SK-N-SH (cell line): ENCODE data around the gene EXOC8.

Experiments used
- NFIC ChIP-seq: IDR thresholded peaks from 2 replicates; pipeline ENCODE4 v1.4.0; 2012; ENCODE audit warnings: borderline replicate concordance
- POLR2AphosphoS5 ChIP-seq: IDR thresholded peaks from 2 replicates; pipeline ENCODE4 v1.6.1; 2012; ENCODE audit warnings: low read depth, low read length
- RCOR1 ChIP-seq: fragments of 150-350 bp; IDR thresholded peaks from 2 replicates; pipeline ENCODE4 v1.6.1; 2017; ENCODE audit warnings: antibody characterized with exemption, low read length
- TCF12 ChIP-seq: IDR thresholded peaks from 2 replicates; pipeline ENCODE4 v1.4.0; 2012
- TF ChIP-seq, protein P1 (sequence below): fragments of 200-600 bp; sonication (generic); IDR thresholded peaks from 2 replicates; pipeline ENCODE4 v1.6.1; 2017; ENCODE audit warnings: antibody characterized with exemption, mild to moderate bottlenecking, moderate library complexity
- TF ChIP-seq, protein P2 (sequence below): fragments of 150-350 bp; IDR thresholded peaks from 2 replicates; pipeline ENCODE4 v1.6.1; 2017; ENCODE audit warnings: antibody characterized with exemption, low read length, low read depth, borderline replicate concordance

GRCh38 chr1:231369282-231369681 is 31.6 kb upstream of the EXOC8 start:
- TF ChIP-seq, protein P1, sequence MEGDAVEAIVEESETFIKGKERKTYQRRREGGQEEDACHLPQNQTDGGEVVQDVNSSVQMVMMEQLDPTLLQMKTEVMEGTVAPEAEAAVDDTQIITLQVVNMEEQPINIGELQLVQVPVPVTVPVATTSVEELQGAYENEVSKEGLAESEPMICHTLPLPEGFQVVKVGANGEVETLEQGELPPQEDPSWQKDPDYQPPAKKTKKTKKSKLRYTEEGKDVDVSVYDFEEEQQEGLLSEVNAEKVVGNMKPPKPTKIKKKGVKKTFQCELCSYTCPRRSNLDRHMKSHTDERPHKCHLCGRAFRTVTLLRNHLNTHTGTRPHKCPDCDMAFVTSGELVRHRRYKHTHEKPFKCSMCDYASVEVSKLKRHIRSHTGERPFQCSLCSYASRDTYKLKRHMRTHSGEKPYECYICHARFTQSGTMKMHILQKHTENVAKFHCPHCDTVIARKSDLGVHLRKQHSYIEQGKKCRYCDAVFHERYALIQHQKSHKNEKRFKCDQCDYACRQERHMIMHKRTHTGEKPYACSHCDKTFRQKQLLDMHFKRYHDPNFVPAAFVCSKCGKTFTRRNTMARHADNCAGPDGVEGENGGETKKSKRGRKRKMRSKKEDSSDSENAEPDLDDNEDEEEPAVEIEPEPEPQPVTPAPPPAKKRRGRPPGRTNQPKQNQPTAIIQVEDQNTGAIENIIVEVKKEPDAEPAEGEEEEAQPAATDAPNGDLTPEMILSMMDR, result peak; percentile 37
- TF ChIP-seq NFIC, result no peak
- TF ChIP-seq, protein P2, sequence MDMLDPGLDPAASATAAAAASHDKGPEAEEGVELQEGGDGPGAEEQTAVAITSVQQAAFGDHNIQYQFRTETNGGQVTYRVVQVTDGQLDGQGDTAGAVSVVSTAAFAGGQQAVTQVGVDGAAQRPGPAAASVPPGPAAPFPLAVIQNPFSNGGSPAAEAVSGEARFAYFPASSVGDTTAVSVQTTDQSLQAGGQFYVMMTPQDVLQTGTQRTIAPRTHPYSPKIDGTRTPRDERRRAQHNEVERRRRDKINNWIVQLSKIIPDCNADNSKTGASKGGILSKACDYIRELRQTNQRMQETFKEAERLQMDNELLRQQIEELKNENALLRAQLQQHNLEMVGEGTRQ, result no peak
- TF ChIP-seq POLR2AphosphoS5, result no peak
- TF ChIP-seq TCF12, result no peak
- TF ChIP-seq RCOR1, result no peak
